Mammary epithelial cell (primary cell): ENCODE results near the gene KCNAB2.

ENCODE experiments used
- CTCF ChIP-seq, 2 donors: IDR thresholded peaks in 1 of 2; conservative IDR thresholded peaks in 1 of 2; 2 replicates each; pipeline ENCODE4 v1.5.1; 2011 to 2012; ENCODE audit warnings: inconsistent platforms in 2 of 2, low read length in 2 of 2, mild to moderate bottlenecking in 2 of 2, control low read depth in 1 of 2, low read depth in 1 of 2; ENCODE audit not compliant: insufficient read depth in 1 of 2; ENCODE audit errors: extremely low read depth in 1 of 2
- EZH2 ChIP-seq: IDR thresholded peaks from 2 replicates; pipeline ENCODE4 v1.6.1; 2012; ENCODE audit warnings: low read length, inconsistent platforms, borderline replicate concordance

GRCh38 chr1:6046279-6046678, 591 bp downstream of the KCNAB2 start:
- no peak for TF ChIP-seq CTCF (conservative IDR thresholded peaks at IDR 0.05 in 1 of 2, IDR thresholded peaks at IDR 0.05 in 1 of 2; ENCODE audit: extremely low read depth in 1 of 2, insufficient read depth in 1 of 2, low read depth in 1 of 2, low read length in 2 of 2)
- no peak for TF ChIP-seq EZH2
